AG04449 (cell line): ENCODE measurements around the gene MAST4.

Experiments
- CTCF ChIA-PET: fragments of 350-600 bp; formaldehyde crosslinking; extraction: SDS; loops from one replicate; lab custom pipeline; 2021; ENCODE audit warnings: antibody characterized with exemption; lab: Yijun Ruan, JAX
- POLR2A ChIA-PET: fragments of 400-600, 350-600 bp; formaldehyde crosslinking; extraction: SDS; loops from one replicate; lab custom pipeline; 2020; ENCODE audit warnings: antibody characterized with exemption, inconsistent platforms; lab: Yijun Ruan, JAX
- DNase-seq: peaks from one replicate; pipeline ENCODE4 v3.0.0-alpha.2; 2010; ENCODE audit warnings: low read depth, low spot score
- H3K4me3 ChIP-seq: 2 replicates; pipeline ENCODE4 v1.5.1; 2011; ENCODE audit warnings: low read depth, mild to moderate bottlenecking, control low read depth, low read length
- CTCF ChIP-seq: IDR thresholded peaks from one replicate; pipeline ENCODE4 v1.5.1; 2011; ENCODE audit warnings: mild to moderate bottlenecking, moderate library complexity, low read length, control low read depth, inconsistent platforms; ENCODE audit not compliant: insufficient read depth; ENCODE audit errors: missing control alignments

MAST4 gene

DNA sequence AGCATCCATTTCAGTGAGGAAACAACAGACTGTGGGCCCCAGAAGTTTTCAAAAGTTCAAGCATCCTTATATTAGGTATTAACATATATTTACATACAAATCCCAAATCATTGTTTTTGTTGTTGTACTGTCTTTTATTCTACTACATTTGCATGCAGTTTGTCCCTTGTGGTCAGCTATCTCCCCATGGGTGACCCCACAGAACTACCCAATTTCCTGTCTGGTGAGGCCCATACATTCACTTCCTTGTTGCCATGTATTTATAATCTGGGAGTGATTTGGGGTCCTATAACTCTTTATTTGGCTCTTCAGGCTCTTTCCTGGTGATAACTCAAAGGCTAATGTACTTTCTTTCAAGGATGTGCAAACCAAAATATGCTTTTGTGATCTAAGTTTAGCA, 603.7 kb downstream of the MAST4 start:
- ChIA-PET POLR2A (no interaction called here), CTCF (interaction anchor here (1.4 to 1.5 kb wide), 2 partner anchors 10 to 46 kb away, joined by 3 to 7 read pairs; no protein-coding TSS in a partner anchor)
- no peak for TF ChIP-seq CTCF
- no peak overlapping the region for H3K4me3 ChIP-seq
- no peak for DNase-seq

DNA sequence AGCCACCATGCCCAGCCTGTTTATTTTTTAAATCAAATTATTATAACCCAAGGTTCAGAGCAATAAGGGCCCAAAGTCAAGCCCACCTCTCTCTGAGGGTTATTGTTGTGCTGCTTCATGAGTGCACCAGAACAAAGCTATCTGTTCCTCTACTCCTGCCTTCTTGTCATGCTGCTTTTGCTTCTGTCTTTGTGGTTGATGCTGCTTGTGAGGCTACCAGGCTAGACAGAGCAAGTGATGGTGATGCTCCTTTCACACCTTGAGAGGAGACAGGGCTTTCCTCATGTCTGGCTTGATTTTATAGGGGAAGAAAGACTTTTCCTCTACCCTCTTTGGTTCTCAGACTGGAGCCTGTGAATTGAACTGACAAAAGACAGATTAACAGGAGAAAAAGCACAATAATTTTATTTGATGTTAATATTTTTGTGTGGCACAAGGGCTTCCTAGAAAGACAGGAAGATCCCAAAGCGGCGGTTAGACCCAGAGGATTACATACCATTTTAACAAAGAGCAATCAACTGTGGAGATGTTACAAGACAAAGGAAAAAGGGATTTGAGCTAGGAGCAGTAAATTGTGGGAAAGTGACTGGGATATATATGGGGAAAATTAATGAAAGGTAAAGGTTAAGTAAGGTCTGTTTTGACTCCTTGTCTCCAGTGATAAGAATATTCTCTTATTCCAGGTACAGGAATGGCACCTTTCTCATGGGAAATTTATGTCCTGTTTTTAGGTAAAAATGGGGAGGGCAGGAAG, 604.8 kb downstream of the MAST4 start:
- DNase-seq: no peak
- ChIA-PET CTCF (interaction anchor here (1.4 kb wide), 1 partner anchor 8 kb away, joined by 7 read pairs; no protein-coding TSS in a partner anchor), POLR2A (no interaction called here)
- no peak for TF ChIP-seq CTCF
- H3K4me3 ChIP-seq: no peak overlapping the region

- no peak for DNase-seq
- TF ChIP-seq CTCF: no peak
- CTCF ChIA-PET: interaction anchor here (0.7 to 1.0 kb wide), 2 partner anchors 36 to 39 kb away, joined by 3 read pairs; no protein-coding TSS in a partner anchor
- no peak overlapping the region for H3K4me3 ChIP-seq
- POLR2A ChIA-PET: no interaction called here
Observed at GRCh38 chr5:67201897-67202549, 605.8 kb downstream of the MAST4 start.

DNA sequence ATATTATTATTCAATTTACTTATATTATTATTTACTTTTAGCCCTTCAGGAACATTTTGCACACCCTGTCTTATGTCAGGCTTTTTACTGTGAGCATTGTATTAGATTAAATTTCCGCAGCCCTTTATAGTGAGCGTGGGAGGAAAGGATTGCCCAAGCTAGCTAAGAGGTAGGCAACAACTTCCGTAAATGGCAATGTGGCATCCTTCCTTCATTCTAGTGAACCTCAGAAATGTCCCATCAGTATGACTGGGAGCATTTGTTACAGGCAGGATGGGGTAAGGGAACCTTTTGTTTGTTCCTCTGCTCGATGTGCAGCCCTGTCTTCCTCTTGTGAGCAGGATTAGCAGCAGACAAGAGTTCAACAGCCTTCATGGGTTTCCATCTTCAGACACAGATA, 606.6 kb downstream of the MAST4 start:
- ChIA-PET POLR2A (no interaction called here), CTCF (interaction anchor here (1.0 kb wide), 1 partner anchor 36 kb away, joined by 3 read pairs; no protein-coding TSS in a partner anchor)
- DNase-seq: no peak
- no peak for TF ChIP-seq CTCF
- H3K4me3 ChIP-seq: no peak overlapping the region

DNA sequence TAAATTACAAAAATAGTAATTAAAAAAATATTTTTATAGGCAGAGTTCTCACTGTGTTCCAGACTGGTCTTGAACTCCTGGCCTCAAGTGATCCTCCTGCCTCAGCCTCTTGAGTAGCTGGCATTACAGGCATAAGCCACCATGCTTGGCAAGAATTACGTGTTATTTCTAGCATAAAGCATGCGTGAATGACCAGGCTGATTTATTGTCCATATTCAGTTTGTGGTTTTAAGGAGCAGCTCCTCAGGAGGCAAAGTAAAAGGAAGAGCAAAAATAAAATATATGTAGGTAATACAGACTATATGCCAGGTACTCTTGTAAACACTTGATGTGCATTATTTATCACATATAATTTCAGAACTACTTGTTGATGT, 607.5 kb downstream of the MAST4 start:
- H3K4me3 ChIP-seq: no peak overlapping the region
- ChIA-PET POLR2A (no interaction called here), CTCF (interaction anchor here (9.4 kb wide), 1 partner anchor 42 kb away, joined by 183 read pairs; no protein-coding TSS in a partner anchor)
- TF ChIP-seq CTCF: no peak
- no peak for DNase-seq

DNA sequence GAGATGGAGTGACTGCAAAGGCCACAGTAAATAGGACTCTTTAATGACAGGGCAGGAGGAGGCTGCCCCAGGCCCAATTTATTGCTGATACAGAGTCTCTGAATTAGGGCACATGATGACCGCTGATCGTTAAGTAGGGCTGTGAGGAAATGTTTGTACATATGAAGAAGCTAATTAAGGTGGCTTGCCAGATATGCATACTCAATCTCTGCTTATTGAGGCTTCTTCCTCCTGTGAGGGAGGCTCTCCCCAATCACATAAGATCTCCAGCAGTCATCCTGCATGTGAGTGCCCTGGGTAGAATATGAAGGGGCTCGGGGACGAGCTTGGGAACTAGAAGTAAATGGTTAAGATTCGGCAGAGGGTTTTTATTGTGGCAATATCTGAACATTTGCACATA, 608.6 kb downstream of the MAST4 start:
- no peak overlapping the region for H3K4me3 ChIP-seq
- CTCF ChIA-PET: interaction anchor here (0.6 to 9.4 kb wide), 7 partner anchors 24 to 1048 kb away, joined by 3 to 183 read pairs (median 3); no protein-coding TSS in a partner anchor
- POLR2A ChIA-PET: no interaction called here
- no peak for TF ChIP-seq CTCF
- DNase-seq: no peak
